Stimulated activated CD8-positive, alpha-beta memory T cell treated with anti-CD3 and anti-CD28 coated beads, Interleukin-4, amount 100 ng/mL, for 24 hours (primary cell): ENCODE data around the gene TNIK.
"Not testable (repeated sequence)": the region's sequence is repeated elsewhere in the genome, so short reads cannot be mapped to it uniquely, and the experiment has no call there.

Experiments
- DNase-seq: peaks from one replicate; pipeline ENCODE4 v3.0.0-alpha.2; 2020; ENCODE audit warnings: low read depth

The TNIK gene

DNA sequence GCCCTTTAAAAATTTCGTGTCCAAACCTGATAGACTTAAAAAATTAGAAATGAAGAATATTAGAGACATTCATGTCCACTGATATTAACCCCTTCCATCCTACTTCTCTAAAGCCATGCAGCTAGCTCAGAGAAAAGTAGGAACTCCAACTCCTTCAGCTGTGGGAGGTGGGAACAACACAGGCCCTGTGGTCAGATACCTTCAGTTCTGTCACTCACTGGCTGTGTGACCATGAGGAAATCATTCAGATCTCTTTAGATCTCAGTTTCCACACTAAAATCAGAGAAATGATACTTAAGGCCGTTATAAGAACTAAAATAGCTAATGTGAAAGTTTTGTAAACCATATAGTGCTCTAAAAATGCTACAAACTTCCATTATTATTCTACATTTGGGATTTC, 209.8 kb downstream of the TNIK start:
- DNase-seq, result no peak

DNA sequence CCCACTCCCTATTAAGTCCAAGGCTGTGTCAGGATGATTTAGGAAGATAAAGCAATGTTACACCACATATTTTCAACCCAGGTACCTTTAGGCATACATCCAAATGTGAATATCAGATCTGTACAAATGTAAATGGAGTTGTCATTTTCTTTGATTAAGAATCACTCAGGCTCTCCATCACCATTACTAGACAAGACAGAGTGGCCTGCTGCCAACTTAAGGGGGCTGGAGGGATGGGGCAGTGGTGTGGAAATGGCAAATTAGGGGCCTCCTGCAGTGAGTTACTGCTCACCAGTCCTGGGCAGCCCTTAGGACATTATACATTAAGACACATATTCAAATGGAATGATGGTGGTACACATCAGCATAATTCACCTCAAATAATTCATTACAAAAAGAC, 211.0 kb downstream of the TNIK start:
- no peak for DNase-seq

DNA sequence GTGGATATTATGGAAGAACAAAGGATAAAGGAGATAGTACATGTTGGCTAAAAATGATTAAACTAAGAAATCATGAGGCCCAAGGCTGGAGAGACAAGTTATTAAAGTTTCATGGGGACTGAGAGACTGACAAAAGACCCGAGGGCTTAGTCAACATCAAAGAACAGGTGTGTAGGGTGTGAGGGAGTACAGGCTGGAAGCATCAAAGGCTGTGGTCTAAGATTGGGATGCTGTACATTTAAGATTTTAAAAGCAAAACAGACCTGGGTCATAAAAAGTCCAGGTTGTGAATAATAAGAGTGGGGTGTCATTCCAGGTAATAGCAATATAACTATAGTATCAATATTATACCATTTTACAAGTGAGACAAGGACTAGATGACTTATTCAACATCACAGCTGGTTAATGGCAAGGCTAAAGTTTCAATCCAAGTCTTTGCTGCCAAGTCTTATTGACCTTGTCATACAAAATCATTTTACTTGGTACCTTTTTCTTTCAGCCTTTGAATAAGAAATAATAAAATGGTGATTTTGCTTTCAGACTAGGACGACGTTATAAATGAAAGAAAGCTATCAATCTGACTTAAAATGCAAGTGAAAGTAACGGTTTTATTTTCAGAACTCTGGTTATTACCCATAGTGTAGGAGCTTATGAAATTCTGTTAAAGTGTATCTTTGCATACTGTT, 211.6 kb downstream of the TNIK start:
- no peak for DNase-seq

DNA sequence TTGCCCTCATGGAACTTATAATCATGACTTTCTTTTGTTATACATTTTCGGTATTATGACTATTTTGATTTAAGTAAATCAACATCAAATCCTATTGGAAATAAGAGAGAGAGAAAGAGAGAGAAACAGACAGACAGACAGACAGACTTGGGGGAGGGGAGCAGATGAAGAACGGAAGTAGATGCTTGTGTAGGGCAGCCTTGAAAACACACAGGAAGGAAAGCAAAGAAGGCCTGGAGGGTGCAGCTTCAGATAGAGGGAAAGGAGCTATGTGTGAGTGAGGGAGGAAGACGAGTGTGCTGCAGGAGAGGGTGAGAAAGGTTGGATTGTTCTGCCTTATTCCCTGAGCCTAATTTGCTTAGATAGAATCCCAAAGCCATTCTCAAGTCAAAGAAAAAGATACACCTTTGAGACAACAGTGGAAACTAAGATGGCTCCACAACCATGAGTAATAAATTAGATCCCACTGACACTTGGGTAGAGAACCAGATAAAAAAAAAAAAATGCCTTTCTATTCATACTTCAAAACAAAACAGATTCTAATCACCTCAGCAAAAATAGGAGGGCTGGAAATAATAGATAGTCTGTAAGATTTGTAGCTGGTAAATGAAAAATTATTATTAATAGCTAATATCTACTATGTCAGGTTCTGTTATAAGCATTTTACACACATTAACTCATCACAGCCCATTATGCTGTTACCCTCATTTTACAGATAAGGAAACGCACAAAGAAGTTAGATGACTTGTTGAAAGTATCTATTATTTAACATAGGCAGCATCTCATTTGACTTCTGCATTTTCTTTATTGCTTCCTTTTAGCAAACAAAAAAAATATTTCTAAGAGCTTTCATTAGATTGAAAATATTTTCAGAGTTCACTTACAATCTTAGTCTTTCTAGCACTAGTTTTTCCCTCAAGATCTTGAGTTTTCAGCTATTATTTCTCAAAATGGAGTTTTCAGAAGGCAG, 214.1 kb downstream of the TNIK start:
- DNase-seq, result no peak

DNA sequence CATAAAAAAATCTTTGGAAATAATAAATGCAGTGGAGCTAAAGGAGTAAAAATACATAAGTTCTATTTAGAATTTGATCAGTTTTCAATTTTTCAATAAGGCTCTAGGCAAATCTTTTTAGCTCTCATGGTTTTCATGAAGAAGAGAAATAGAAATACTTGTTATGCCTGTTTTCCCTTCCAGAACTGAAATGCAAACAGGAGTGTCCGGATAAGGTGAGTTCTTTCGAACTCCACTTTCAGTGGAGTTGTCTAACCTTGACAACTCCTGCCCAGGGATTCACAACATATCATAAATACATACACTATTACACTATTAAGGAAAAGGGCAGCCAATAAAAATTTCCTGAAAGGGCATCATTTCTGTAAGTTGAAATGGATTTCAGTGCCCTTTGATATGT, 217.3 kb downstream of the TNIK start:
- no peak for DNase-seq

DNA sequence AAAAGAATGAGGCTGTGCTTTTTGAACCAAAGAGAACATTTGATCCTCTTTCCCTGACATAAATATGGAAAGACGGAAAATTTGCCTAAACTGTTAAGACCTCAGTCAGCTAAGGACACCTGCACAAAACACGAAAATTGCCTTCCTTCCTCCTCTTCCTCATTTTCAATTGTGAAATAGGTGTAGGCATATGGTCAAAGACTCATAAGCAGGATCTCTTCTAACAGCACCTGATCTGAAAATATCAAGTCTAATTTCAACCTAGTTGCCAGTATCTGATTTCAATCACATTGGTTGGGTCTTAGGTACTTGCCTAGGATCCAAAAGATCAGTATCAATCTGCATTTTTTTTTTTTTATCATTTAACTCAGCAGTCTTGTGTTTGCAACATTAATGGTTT, 218.0 kb downstream of the TNIK start:
- no peak for DNase-seq

DNA sequence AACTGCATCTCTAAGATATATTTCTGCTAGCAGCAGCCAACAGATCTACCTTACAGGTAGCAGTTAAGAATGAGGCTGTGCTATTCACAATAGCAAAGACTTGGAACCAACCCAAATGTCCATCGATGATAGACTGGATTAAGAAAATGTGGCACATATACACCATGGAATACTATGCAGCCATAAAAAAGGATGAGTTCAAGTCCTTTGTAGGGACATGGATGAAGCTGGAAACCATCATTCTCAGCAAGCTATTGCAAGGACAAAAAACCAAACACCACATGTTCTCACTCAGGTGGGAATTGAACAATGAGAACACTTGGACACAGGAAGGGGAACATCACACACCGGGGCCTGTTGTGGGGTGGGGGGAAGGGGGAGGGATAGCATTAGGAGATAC, 218.6 kb downstream of the TNIK start:
- not testable (repeated sequence) for DNase-seq

DNA sequence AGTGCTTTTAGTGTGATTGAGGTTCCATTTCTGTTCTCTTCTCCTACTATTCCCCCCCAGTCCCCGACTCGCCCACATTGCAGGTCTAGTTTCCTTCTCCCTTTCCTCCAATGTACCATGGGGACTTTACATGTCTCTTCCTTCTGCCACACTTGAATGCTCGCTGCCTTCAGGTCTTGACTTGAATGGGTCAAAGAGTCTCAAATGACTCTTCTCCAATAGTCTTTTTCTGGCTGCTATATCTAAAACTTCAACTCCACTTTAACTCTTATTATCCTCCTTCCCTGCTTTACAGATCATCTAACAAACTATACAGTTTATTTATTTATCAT, 219.7 kb downstream of the TNIK start:
- DNase-seq, result no peak

DNA sequence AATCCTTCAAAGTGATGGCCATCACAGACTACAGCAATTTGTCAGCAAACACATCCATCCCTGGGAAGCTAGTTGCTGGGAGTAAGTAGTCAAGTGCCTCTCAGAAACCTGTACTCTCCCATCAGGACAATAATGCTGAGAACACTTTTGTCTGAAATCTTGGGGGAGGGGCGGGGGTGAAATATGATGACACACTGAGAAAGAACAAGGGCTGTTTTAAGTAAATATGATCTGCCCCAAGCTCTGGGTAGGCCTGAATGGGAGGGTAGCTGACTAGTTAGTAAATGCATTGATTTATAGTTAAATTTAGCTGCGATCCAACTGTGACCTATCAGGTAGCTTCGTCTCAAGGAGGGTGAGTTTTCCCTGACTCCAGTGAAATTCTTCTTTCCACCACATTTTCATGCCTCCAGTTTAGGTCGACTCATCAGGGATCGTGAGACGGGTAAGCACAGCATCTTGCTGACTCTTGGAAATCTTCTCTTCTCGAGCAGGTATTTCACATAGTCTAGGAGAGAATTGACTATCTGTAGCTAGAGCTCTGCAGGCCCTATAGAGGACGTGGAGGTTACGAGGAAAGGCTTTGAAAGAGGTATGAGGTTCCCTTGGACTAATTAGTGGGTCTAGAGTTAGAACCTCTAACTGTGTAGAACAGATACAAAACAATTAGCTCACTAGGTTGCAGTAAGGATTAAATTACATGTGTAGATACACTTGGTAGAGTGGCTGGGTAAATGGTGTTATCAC, 220.3 kb downstream of the TNIK start:
- no peak for DNase-seq

DNA sequence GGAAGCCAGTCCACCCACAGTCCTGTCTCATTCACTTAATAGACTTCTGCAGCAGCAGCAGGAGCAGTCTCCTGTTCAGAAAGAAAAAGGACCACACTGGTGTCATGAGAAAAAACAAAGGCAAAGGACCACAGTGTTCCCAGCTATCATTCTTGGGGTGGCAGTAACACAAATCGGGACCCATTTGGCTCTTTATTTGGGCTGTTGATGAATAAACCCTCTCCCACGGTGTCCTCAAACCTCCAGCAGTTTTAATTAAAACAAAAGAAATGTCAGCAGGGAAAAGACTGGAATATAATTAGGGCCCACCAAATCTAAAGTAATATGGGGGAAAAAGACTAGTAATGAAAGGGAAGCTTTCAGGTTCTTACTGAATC, 223.2 kb downstream of the TNIK start:
- no peak for DNase-seq

DNA sequence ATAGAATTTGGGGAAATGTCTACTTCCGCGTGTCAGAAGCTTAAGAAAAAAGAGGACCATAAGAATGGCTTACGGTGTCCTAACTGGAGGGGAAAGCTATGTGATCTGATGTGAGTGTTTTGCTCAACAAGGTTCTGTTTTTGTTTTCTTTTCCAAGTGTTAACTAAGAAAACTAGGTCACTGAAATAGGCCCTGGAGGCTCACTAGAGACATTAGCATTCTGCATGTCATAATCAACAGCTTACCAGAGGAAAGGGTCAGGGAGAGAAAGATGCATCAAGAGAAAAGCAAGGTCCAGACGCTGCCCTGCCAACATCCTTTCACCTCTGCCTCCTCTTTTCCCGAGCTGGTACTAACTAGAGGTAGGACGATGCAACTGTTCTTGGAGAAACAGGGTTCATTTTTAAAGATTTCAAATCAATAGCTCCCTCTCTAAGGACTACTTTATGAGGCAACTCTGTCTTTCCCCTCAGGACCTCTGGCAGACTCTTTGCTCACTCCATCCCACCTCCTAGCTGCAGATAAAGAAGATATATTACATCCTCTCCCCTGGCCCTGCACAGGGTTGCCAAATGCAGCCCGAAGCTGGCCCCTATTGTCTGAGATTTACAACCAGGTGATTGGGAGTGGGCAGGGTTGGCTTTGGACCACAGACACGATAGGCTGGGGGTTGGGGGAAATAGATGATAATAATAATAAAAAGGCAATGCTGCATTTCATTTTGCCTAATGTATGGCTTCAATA, 223.8 kb downstream of the TNIK start:
- DNase-seq, result no peak

DNA sequence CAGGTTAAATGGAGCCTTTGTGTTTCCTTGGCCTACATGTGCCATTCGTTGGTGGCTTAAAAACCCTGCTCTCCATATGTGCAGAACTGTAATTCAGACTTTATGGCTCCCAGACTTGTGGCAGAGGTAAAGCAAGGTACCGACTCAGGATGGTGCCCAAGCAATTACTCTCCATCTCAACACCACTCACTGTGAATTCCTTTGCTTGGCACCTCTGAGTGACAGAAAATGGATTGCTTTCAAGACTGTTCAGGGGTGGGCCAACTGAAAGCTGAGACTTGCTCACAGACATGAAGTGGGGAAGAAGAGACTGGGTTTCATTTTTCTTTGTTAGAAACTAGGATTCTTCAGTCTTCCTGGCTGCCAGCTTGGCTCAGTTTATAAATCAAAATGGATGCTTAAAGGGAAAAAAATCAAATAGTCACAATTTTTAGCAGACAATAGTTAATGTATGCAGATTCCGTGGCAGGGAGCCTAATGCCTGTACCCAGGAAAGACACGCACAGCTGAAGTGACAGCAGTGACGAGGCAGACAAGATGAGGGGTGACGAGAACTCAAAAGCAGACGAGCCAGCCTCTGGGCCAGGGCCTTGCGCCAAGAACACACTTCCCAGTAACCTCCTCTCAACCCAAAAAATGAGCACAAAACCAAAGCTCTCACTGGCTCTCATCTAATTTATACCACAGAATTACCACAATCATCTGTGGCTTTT, 225.8 kb downstream of the TNIK start:
- no peak for DNase-seq

DNA sequence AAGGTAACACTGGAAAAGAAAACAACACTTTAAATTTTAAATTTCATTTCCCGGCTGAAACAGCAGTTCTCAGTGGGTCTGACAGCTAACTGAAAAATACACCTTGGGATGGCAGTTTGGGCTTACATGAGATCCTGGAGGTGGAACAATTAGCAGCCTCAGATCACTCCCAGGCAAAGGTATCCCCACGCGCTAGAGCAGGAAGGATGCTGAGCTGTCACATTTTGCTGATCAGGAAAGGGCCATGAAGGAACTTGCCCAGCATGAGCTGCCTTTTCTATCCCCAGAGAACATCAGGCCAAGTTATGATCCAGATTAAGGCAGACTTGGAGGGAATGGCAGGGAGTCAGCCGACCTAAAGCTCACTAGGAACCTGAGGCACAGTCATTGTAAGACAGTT, 228.8 kb downstream of the TNIK start:
- no peak for DNase-seq

DNA sequence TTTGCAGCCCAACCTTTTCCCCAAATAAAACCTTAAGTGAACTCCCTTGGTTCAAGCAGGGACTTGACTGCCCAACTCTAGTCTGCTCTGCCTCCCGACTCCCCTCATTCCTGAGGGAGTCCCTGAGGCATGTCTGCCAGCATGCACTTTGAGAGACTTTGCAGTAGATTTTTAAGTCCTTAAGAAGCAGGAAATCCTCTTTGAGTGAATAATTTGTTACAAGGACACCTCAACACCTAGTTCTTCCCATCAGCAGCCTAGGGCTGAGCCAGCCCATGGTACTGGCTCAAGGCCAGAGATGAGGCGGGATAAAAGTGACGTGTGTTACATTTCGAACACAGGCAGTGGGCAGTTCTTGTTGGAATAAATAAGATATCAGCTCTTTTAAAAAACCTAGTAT, 229.3 kb downstream of the TNIK start:
- DNase-seq, result no peak

DNA sequence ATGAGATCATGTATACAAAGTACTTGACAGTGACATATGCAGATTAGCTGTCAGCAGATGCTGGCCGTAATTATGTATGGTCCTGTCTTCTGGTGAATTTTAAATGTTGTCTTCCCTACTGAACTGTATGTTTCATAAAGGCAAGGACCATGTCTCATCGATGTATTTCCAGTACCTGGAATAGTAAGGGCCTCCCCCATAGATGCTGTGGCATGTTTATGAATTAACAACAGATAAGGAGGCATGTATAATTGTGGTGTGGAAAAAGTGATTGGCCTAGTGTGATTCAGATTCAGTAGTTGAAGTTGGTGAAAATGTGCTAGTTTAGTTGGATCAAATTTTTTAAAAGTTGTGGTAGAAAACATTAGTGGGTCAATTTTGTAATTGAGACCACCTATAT, 231.0 kb downstream of the TNIK start:
- no peak for DNase-seq

DNA sequence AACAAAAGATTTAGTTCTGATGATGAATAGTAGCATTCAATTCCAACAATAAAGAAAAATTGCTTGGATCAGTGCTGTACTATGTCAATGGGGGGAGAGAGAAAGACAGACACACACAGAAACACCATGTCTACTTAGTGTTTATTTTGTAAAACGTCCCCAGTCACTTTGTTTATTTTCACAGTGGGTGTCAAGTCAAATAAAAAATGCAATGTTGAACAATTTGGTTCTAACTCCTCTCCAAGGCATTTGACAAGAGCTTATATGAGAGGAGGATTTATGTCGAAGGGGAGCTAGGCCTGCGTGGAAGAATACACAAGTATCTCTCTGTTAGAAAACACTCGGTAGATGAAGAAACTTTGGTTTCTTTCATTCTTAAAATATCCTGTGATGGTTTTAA, 232.0 kb downstream of the TNIK start:
- no peak for DNase-seq

DNA sequence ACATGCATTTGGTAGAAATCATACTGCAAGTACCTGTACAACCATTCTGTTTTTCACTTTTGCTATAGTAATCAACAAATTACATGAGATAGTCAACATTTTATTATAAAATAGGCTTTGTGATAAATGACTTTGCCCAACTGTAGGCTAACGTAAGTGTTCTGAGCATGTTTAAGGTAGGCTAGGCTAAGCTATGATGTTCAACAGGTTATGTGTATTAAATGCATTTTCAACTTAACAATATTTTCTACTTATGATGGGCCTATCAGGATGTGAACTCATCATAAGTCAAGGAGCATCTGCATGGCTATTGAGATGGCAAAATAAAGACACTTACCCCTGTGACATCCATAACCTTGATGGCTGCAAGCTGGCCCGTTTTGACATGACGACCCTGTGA, 232.4 kb downstream of the TNIK start:
- DNase-seq, result no peak

DNA sequence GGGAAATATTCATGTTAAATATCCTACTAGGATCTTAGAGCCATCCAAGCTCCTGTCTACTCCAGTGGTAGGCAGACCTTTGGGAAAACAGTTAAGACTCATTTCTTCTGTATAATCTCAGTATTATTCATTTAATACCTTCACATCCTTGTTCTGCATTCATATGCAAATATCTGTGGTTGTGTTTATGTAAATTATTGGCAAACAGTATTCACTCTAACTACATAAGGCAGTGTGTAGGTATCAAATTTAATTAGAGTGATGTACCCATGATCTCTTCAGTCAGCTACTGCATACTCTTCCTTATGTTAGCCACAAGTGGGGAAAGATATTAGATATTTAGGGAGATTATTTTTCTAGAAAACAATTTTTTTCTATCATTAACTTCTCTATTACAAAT, 232.8 kb downstream of the TNIK start:
- no peak for DNase-seq

DNA sequence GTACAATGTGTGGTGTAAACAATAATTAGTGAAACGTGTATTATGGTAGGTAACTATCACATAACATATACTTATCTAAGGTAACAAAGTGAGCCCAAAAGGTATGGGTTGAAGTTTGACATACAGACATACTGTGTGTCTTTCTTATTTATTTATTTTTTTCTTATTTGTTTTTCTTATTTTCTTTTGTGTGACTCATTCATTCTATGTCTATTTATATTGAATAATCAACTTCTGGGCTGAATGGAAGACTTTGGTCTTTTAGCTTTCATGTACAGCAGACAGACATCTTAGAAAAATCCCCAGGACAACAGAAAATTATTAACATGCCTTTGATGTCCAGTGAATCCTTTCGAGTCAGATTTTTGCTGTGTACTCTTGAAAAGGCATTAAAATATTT, 233.4 kb downstream of the TNIK start:
- DNase-seq, result no peak

DNA sequence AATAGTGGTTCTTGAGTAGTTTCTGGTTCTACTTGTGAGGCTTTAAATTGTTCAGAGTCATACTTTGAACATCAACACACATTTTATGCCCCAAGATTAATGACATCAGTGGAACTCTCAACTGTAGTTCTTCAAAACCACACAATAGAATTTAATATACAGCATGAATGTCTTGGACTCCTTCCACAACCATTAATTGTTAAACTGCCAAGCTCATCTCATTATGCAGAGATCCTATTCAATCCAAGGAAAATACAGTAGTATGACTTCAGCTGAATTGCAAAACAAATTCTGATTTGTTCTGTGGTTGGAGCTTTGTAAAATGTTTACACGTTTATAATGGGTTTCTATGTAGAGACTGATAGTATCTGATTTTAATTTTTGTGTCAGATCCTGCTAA, 234.5 kb downstream of the TNIK start:
- no peak for DNase-seq

DNA sequence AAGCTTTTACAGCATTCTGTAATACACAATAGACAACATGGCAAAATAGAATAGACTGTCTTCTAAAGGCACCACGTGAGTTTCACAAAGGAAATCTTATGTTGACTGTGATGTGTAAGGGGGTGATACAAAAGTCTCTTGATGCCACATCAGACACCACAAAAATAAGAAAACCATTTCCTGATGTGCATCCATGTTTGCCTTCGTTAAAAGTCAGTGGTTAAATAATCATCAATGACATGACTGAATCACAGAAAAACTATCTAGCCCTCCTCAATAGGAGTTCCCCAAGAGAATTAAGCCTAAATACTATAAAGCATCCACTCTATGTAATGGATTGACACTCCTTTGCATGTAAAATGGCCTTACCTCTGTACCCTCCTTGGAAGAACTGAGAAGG, 235.0 kb downstream of the TNIK start:
- no peak for DNase-seq

DNA sequence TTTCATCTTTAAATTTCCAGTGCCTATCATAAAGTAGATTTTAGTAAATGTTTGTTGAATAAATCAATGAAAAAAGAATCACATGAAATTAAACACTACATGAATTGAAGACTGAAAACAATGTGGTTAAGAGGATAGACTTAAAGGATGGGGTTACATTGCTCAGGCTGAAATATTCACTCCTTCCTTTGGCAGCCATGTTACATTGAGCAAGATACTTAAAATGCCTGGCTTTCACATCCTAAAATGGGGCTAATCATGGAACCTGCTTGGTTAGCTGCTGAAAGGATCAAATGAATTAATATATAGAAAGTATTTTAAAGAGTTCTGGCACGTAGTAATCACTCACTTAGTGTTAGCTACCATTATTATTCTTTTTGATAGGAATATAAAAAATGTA, 236.8 kb downstream of the TNIK start:
- DNase-seq, result no peak
